Ovary (tissue), 3 donors: ENCODE measurements around the gene KCNG2.

ENCODE experiments used
- CTCF ChIP-seq, 3 donors: fragments of 450-650 bp in 2 of 3; fragments of 200-600 bp in 1 of 3; IDR thresholded peaks; one replicate each; pipeline versions ENCODE4 v1.5.1 to v1.8.0; 2016 to 2022; ENCODE audit warnings: antibody characterized with exemption in 3 of 3, mild to moderate bottlenecking in 1 of 3
- POLR2A ChIP-seq: fragments of 450-650 bp; IDR thresholded peaks from one replicate; pipeline ENCODE4 v1.6.1; 2017; ENCODE audit warnings: antibody characterized with exemption, mild to moderate bottlenecking, moderate library complexity
- donor health status: DM: no; HTN: no; CAD: no.

- TF ChIP-seq POLR2A (no peak), CTCF (IDR thresholded peaks at IDR 0.05) (no peak)
These were observed 3.5 kb downstream of the KCNG2 start for GRCh38 chr18:79801217-79801616.
